Lower lobe of right lung (tissue), 2 donors: ENCODE measurements around the gene SFI1. TPM values are rescaled to one million over a fixed set of nuclear protein-coding genes. Genes with fewer than 3 reads are reported as not detected.

Source experiments
- ATAC-seq, 2 donors: fragments of 200-7000 bp; cut with Tn5 transposase; one replicate each; pipeline ENCODE4 v1.9.1; 2020 to 2022; ENCODE audit warnings: mild to moderate bottlenecking in 2 of 2, moderate library complexity in 2 of 2
- DNase-seq: peaks from one replicate; pipeline ENCODE4 v3.0.0-alpha.2; 2020
- H3K27ac ChIP-seq: fragments of 200-600 bp; one replicate; pipeline ENCODE4 v1.8.0; 2022
- H3K27me3 ChIP-seq: fragments of 200-600 bp; one replicate; pipeline ENCODE4 v1.8.0; 2022; ENCODE audit warnings: low read depth
- H3K36me3 ChIP-seq: fragments of 200-600 bp; one replicate; pipeline ENCODE4 v1.8.0; 2022; ENCODE audit warnings: mild to moderate bottlenecking
- H3K4me1 ChIP-seq: fragments of 200-600 bp; one replicate; pipeline ENCODE4 v1.8.0; 2022
- H3K4me3 ChIP-seq: fragments of 200-600 bp; one replicate; pipeline ENCODE4 v1.8.0; 2022; ENCODE audit warnings: mild to moderate bottlenecking
- H3K9me3 ChIP-seq: fragments of 200-600 bp; one replicate; pipeline ENCODE4 v1.8.0; 2022
- intact Hi-C: fragments of 100-400 bp; cut with DNase I; formaldehyde crosslinking; loops from one replicate; pipeline ENCODE4 v1.11.0; 2022
- total RNA-seq: library from RNA; stranded (reverse); fragmentation: NEBNext Ultra II Directional; extraction: Animal tissue kit (Norgen Biotek cat#: 25700); gene quantifications from one replicate; pipeline ENCODE4 v1.2.1, GENCODE V29; 2021
- TF ChIP-seq, protein P1 (sequence below): fragments of 200-600 bp; IDR thresholded peaks from one replicate; pipeline ENCODE4 v1.8.0; 2022; ENCODE audit warnings: antibody characterized with exemption, mild to moderate bottlenecking
- donor health status: DM: no; HTN: yes; CAD: no; lungs with severe emphysema.

SFI1 gene
- total RNA-seq, 1 donor from 2014 or later = 37.5 TPM

DNA sequence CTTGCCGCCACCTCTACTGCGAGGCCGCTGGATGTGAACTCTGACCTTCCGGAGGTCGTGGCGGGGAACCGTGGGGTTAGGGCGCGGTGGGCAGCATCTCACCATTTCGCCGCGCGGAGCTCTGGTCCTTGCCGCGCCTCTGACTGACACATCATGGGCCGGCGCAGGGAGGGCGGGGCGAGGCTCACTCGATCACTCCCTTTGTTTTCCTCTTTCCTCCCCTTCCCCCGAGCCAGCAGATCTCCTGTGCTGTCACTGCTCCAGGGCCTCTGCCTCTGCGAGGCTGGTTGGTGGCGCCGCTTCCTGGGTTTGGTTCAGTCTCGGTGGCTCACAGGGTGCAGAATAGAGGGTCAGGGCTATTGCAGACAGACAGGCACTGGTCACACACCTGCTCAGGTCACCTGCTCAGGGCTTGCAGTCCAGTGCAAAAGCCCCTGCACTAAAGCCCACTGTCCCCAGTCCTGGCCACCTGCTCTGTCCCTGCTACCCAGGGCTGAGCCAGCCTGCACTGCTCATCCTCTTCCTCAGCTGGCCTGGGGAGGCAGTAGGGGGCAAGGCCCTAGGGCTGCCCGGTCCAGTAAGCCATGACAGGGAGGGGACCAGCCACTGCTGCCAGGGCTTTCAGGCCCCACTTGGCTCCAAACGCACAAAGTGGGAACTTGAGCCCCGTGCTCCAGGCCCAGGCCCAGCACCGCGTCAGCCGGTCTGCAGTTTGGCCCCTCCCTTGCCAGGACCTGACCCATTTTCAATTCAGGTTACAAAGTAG, 129.5 kb downstream of the SFI1 start:
- Histone ChIP-seq H3K4me3 (peak overlapping the region; percentile 19), H3K9me3 (no peaks in the 10 kb centered on the region), H3K27ac (peak overlapping the region; percentile 72), H3K4me1 (peaks cover 49% of the 10 kb centered on the region), H3K27me3 (no peaks in the 10 kb centered on the region), H3K36me3 (peaks cover 34% of the 10 kb centered on the region)
- intact Hi-C loops = no loop called here
- no peak for ATAC-seq
- TF ChIP-seq, protein P1, sequence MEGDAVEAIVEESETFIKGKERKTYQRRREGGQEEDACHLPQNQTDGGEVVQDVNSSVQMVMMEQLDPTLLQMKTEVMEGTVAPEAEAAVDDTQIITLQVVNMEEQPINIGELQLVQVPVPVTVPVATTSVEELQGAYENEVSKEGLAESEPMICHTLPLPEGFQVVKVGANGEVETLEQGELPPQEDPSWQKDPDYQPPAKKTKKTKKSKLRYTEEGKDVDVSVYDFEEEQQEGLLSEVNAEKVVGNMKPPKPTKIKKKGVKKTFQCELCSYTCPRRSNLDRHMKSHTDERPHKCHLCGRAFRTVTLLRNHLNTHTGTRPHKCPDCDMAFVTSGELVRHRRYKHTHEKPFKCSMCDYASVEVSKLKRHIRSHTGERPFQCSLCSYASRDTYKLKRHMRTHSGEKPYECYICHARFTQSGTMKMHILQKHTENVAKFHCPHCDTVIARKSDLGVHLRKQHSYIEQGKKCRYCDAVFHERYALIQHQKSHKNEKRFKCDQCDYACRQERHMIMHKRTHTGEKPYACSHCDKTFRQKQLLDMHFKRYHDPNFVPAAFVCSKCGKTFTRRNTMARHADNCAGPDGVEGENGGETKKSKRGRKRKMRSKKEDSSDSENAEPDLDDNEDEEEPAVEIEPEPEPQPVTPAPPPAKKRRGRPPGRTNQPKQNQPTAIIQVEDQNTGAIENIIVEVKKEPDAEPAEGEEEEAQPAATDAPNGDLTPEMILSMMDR = no peak
- no peak for DNase-seq

DNA sequence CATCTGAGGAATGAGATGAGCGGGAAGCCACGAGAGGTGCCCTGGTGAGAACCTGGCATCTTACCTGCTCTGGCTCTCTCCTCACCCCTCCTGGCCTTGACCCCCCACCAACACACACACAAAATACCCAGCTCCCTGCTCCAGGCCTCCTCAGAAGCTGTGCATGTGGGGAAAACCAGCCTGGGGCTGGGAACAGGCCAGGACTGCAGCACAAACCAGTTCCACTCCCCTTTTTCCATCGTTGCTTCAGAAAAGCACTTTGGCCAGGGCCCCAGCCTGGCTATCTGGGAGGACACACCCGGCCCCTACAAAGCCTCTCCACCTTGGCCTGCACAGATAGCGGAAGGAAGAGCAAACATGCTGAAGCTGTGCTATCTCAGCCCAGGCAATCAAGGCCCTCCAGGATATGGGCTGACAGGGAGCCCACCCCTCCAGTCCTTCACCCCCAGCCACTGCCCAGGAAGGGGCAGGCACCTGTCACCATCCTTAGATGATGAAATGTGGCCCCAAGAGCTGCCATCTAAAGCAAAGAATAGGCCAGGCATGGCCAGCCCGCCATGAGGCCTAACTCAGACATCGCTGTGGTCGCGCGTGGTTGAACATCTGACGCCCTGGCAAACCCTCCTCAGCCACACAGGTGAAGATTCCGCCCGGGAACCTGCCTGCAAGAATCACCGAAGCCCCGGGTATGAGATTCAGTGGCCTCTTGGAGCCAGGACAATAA, 130.3 kb downstream of the SFI1 start:
- Histone ChIP-seq H3K27ac (peak overlapping the region; percentile 72), H3K4me1 (peaks cover 56% of the 10 kb centered on the region), H3K36me3 (peaks cover 26% of the 10 kb centered on the region), H3K9me3 (no peaks in the 10 kb centered on the region), H3K4me3 (no peak overlapping the region), H3K27me3 (no peaks in the 10 kb centered on the region)
- DNase-seq (no peak), ATAC-seq (no peak)
- intact Hi-C loops = no loop called here
- TF ChIP-seq, protein P1 = no peak

DNA sequence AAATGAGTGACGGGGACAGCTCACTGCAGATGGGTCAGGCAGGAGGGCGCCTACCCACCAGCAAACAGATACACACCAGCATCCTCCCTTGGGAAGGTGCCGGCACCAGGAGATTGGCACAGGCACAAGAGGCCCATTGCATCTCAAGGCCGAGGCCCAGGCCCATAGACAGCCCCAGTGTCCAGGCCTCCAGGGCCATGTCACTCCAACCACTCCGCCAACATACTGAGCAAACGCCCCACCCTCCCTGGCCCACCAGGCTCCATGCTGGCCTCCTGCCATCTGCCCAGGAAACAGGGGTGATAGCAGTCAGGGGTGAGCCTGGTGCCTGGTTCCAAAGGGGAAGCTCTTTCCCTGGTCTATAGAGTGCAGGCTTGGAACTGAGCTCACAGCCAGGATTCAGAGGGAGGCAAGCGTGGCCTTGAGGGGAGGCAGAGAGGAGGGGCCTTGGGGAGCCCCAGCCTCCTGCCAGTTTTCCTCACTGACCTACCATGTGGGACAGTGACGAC, 130.9 kb downstream of the SFI1 start:
- Histone ChIP-seq H3K4me3 (no peak overlapping the region), H3K27ac (peak overlapping the region; percentile 72), H3K9me3 (no peaks in the 10 kb centered on the region), H3K27me3 (no peaks in the 10 kb centered on the region), H3K36me3 (peaks cover 19% of the 10 kb centered on the region), H3K4me1 (peaks cover 58% of the 10 kb centered on the region)
- intact Hi-C loops = no loop called here
- TF ChIP-seq, protein P1 = no peak
- DNase-seq (no peak), ATAC-seq (no peak)

DNA sequence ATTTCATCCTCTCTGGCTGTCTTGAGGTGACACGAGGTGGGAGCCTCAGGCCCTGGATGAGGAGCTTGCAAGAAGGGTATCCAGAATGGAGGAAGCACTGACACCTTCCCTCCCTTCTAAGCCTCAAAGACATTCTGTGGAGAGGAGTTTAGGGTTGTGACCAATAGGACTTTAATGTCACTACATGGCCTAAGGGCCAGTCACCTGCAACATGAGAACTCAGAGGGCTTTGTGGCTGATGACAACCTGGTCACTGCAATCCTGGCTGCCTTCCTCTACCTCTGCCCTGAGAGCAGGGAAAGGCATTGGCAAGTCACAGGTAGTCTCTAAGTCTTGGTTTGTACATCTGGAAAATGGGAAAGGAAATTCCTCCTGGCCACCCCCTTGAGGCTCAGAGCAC, 132.0 kb downstream of the SFI1 start:
- ATAC-seq = no peak
- Histone ChIP-seq H3K9me3 (no peaks in the 10 kb centered on the region), H3K27me3 (no peaks in the 10 kb centered on the region), H3K4me3 (no peak overlapping the region), H3K4me1 (peaks cover 58% of the 10 kb centered on the region), H3K27ac (no peak overlapping the region), H3K36me3 (peaks cover 19% of the 10 kb centered on the region)
- TF ChIP-seq, protein P1 = no peak
- peak; percentile 4 for DNase-seq
- intact Hi-C loops = no loop called here

DNA sequence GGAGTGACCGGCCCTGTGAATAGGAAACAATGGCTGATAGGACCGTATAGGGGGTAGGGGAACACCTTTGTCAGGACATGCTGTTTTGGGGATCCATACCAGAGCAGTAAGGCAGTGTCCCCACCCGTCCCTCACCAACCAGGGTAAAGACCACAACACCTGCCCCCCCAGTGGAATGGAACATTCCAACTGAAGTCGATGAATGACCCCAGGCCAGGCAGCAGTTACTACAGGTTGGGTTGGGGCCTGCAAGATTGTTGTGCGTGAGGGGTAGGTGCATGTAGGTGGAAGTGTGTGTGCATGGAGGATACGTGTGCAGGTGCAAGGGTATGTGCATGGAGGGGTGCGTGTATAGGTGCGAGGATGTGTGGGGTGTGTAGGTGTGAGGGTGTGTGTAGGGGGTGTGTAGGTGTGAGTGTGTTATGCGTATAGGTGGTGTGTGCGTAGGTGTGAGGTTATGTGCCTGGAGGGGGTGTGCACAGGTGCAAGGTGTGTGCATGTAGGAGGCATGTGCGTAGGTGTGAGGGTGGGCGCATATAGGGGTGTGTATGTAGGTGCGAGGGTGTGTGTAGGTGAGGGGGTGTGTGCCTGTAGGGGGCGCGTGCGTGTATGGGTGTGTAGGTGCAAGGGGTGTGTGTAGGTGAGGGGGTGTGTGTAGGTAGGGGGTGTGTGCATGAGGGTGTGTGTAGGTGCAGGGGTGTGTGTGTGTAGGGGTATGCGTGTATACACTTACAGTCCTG, 132.8 kb downstream of the SFI1 start:
- H3K36me3 ChIP-seq = peaks cover 15% of the 10 kb centered on the region
- peak overlapping the region; percentile 75 for H3K4me3 ChIP-seq
- H3K27me3 ChIP-seq = no peaks in the 10 kb centered on the region
- H3K4me1 ChIP-seq = peaks cover 58% of the 10 kb centered on the region
- H3K27ac ChIP-seq = peak overlapping the region; percentile 97
- DNase-seq = peak; percentile 20
- intact Hi-C loops = no loop called here
- TF ChIP-seq, protein P1 = no peak
- no peak for ATAC-seq
- H3K9me3 ChIP-seq = no peaks in the 10 kb centered on the region
